Natural killer cell treated with Interleukin-12 subunit alpha and Interleukin-12 subunit beta and Interleukin-15 and Interleukin-18, amount 100 ng/mL, for 72 hours (primary cell): Measurements from ENCODE around the gene CLIC5. TPM values are rescaled to one million over a fixed set of nuclear protein-coding genes. Genes with fewer than 3 reads are reported as not detected.

Source experiments
- ATAC-seq, 2 donors: fragments of 150-1000 bp; cut with Tn5 transposase in 1 of 2; sonication (Bioruptor Pico), chemical (Tn5 transposase) in 1 of 2; 2 replicates each; pipeline ENCODE4 v1.10.0; 2021
- DNase-seq: peaks from one replicate; pipeline ENCODE4 v3.0.0; 2022; ENCODE audit warnings: low spot score
- H3K27ac Mint-ChIP-seq, 2 donors: 1 replicate in 1 of 2; 2 replicates in 1 of 2; pipeline ENCODE4 v1.8.0; 2022; ENCODE audit warnings: mixed read lengths in 2 of 2, mild to moderate bottlenecking in 1 of 2, moderate library complexity in 1 of 2
- H3K27me3 Mint-ChIP-seq, 2 donors: 1 replicate in 1 of 2; 2 replicates in 1 of 2; pipeline ENCODE4 v1.8.0; 2022; ENCODE audit warnings: mixed read lengths in 2 of 2
- H3K36me3 Mint-ChIP-seq: one replicate; pipeline ENCODE4 v1.8.0; 2022; ENCODE audit warnings: mixed read lengths
- H3K4me1 Mint-ChIP-seq, 2 donors: 1 replicate in 1 of 2; 2 replicates in 1 of 2; pipeline ENCODE4 v1.8.0; 2022; ENCODE audit warnings: low read depth in 2 of 2, mixed read lengths in 2 of 2, mild to moderate bottlenecking in 1 of 2
- H3K4me3 Mint-ChIP-seq: one replicate; pipeline ENCODE4 v1.8.0; 2022; ENCODE audit warnings: mixed read lengths
- H3K9me3 Mint-ChIP-seq: 2 replicates; pipeline ENCODE4 v1.8.0; 2022; ENCODE audit warnings: mixed read lengths
- total RNA-seq, 2 donors: library from RNA; stranded (reverse); gene quantifications; one replicate each; pipeline ENCODE4 v1.2.3, GENCODE V29; 2022

Gene CLIC5
- total RNA-seq, 2 donors from 2014 or later: 0.38 to 3.8 TPM

DNA sequence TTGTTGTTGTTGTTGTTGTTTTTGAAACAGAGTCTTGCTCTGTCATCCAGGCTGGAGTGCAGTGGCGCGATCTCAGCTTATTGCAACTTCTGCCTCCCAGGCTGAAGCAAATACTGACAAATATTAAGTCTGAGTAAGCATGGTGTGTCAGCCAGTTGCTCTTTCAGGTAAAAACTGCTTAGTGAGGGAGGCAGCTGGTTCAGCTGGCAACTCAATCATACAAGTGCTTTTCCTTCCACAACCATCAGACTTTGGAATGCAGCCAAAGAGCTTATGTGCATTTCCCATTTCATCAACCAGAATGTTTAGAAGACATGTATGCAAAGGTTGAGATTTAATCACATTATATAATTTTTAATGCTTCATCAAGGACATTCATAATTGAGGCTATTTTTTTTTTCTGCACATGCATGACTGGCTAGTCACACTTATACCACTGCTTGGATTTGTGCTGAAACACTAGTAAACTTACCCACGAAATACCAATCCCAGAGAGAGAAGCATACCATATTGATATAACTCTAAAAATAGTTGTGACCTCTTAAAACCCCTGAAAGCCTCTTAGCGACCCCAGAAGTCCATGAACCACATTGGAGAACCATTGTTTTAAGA is 56.0 kb downstream of the CLIC5 start:
- Mint-ChIP-seq H3K27me3 (peaks cover 4 to 15% of the 10 kb centered on the region in 2 donors), H3K27ac (no peak overlapping the region), H3K9me3 (no peaks in the 10 kb centered on the region), H3K4me3 (no peak overlapping the region), H3K36me3 (peaks cover 4% of the 10 kb centered on the region), H3K4me1 (no peaks in the 10 kb centered on the region)
- DNase-seq (no peak), ATAC-seq (no peak)

DNA sequence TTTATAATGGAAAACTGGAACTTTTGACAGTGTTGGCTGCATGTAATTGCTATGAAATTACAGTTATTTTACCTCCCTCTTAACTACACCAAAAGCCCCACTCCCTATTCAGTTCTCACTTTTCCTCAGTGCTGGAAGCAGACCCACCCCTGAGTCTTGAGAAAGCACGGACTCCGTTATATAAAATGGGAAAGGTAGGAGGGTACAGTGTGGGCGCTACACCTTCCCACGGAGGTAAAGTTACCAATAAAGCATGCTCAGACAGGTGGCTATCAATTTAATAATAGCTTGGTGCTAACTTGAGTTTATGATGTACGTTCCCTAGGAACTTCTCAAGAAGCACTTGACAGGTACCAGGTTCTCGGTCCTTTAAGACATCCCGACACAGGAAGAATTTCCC is 59.0 kb downstream of the CLIC5 start:
- Mint-ChIP-seq H3K4me1 (no peaks in the 10 kb centered on the region), H3K27me3 (peaks cover 9 to 21% of the 10 kb centered on the region in 2 donors), H3K36me3 (no peaks in the 10 kb centered on the region), H3K27ac (no peak overlapping the region), H3K4me3 (no peak overlapping the region), H3K9me3 (no peaks in the 10 kb centered on the region)
- DNase-seq (no peak), ATAC-seq (no peak)

DNA sequence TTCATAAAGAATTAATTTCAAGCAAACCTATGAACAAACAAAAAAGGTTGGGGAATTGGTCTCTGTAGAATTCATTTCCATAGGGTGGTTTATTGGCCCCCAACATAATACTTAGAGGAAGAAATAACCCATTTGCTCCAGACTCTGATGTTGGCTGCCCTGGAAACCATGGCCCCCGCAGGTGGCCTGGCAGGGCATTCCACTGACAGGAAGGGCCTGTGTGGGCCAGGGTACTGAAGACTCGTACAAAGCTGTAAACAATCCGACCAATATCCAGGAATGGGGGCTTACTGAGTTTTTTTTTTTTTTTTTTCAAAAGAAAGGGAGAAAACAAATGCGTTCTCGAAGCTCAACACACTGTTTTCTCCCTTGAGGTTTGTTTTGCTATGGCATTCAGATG is 59.5 kb downstream of the CLIC5 start:
- Mint-ChIP-seq H3K36me3 (no peaks in the 10 kb centered on the region), H3K9me3 (no peaks in the 10 kb centered on the region), H3K4me1 (no peaks in the 10 kb centered on the region), H3K27me3 (peaks cover 12 to 21% of the 10 kb centered on the region in 2 donors), H3K27ac (no peak overlapping the region), H3K4me3 (no peak overlapping the region)
- DNase-seq: no peak
- ATAC-seq: no peak

DNA sequence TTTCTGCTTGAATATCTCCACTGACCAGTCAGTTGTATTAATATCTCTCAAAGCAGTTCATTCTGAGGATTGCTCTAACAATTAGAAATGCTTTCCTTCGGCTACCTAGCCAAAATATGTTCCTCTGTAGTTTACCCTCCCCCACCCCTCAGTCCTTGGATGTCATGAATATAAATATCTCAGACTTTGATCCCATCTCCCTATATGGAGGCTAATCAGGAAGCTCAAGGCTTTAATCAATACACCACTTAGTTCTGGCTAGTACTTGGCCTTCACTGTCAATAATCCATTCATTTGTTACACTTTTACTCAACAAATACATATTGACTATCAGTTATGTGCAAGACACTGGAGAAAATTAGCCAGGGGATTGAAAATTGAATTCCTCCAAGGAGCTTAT is 60.1 kb downstream of the CLIC5 start:
- ATAC-seq (no peak), DNase-seq (no peak)
- peaks cover 14 to 19% of the 10 kb centered on the region in 2 donors for H3K27me3 Mint-ChIP-seq
- H3K27ac Mint-ChIP-seq: no peak overlapping the region
- no peaks in the 10 kb centered on the region for H3K36me3 Mint-ChIP-seq
- H3K9me3 Mint-ChIP-seq: no peaks in the 10 kb centered on the region
- no peaks in the 10 kb centered on the region for H3K4me1 Mint-ChIP-seq
- no peak overlapping the region for H3K4me3 Mint-ChIP-seq

DNA sequence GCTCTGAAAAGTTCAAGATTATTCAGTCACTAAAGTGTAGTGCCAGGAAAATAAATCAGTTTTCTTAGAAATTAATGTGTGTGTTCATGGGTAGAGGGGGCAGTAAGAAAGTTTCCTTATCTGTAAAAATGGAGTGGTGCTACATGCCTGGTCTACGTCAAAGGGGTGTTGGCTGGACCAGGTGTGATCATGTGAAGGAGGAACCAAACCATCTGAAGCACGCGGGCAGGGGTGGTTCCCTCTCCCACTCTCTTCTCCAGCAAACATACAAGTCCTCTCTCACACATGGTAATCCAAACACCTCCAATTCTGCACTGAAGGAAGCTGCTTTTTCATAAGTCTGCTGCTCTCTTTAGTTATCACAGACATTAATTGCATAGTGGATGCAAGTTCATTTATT is 63.1 kb downstream of the CLIC5 start:
- Mint-ChIP-seq H3K4me1 (no peaks in the 10 kb centered on the region), H3K9me3 (no peaks in the 10 kb centered on the region), H3K36me3 (no peaks in the 10 kb centered on the region), H3K4me3 (no peak overlapping the region), H3K27me3 (peaks cover 13 to 19% of the 10 kb centered on the region in 2 donors), H3K27ac (no peak overlapping the region)
- ATAC-seq (no peak), DNase-seq (no peak)

- DNase-seq (no peak), ATAC-seq (no peak)
- H3K9me3 Mint-ChIP-seq: no peaks in the 10 kb centered on the region
- H3K4me3 Mint-ChIP-seq: no peak overlapping the region
- H3K27ac Mint-ChIP-seq: no peak overlapping the region
- H3K4me1 Mint-ChIP-seq: no peaks in the 10 kb centered on the region
- H3K27me3 Mint-ChIP-seq: peaks cover 13 to 19% of the 10 kb centered on the region in 2 donors
- no peaks in the 10 kb centered on the region for H3K36me3 Mint-ChIP-seq
These were observed 63.5 kb downstream of the CLIC5 start for GRCh38 chr6:45952168-45952529.

DNA sequence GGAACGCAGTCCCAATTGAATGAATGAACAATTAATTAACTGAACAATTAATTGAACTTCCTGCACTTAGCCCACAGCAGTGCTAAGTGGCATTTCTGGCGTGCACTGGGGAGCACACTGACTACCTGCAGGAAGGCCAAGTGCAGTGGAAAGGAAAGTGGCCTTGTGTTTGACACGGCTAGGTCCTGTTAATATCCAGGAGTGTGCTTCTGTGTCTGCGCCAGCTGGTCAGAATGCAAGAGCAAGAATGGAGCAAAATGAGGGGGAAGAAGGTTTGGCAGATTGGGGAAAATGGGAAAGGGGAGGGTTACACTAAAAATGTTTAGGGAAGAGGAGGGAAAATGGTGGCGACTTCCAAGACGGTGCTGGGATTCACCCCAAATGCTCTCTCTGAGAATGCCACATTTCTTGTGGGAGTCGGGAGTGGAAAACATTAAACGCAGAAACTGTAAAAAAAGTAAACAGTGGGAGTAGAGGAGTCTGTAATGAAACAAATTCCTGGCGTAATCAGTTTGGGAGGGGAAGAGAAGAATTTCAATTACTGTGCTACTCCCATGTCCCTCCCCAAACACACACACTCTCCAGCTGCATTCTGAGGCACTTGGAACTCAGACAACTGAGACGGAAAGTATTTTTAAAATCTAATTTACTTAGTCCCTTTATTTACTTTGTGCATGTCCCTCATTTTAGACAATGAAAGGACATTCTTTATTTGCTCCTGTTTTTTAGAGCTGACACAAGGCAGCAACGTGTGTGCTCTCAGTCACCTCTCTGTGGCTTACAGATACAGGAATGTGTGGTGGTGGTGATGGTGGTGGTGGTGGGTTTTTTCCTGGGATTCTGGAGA is 64.1 kb downstream of the CLIC5 start:
- H3K27me3 Mint-ChIP-seq: peaks cover 10 to 19% of the 10 kb centered on the region in 2 donors
- DNase-seq (no peak), ATAC-seq (no peak)
- no peak overlapping the region for H3K4me3 Mint-ChIP-seq
- H3K36me3 Mint-ChIP-seq: no peaks in the 10 kb centered on the region
- H3K27ac Mint-ChIP-seq: no peak overlapping the region
- no peaks in the 10 kb centered on the region for H3K4me1 Mint-ChIP-seq
- H3K9me3 Mint-ChIP-seq: no peaks in the 10 kb centered on the region

DNA sequence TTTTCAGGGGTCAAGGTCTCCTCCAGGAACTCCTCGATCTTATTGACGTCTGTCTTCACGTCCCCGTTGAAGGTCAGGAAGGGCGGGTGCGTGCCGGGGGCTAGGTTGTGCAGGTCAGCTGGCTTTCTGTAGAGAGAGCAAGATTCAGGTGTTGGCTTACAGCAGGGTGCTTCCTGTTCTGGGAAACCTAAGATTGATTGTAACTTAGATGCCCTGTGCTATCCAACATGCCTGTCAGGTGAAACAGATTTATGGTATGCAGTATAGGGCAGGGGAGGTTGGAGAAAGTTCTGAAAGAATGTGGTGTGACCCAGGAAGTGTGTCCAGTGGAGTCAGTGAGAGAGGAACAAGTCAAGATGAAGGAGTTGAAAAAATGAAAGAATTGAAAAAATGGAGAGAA is 66.4 kb downstream of the CLIC5 start:
- no peaks in the 10 kb centered on the region for H3K36me3 Mint-ChIP-seq
- H3K27me3 Mint-ChIP-seq: peaks cover 9 to 19% of the 10 kb centered on the region in 2 donors
- no peaks in the 10 kb centered on the region for H3K9me3 Mint-ChIP-seq
- ATAC-seq (no peak), DNase-seq (no peak)
- no peak overlapping the region for H3K27ac Mint-ChIP-seq
- no peak overlapping the region for H3K4me3 Mint-ChIP-seq
- H3K4me1 Mint-ChIP-seq: no peaks in the 10 kb centered on the region

GRCh38 chr6:45947807-45948206 is 67.9 kb downstream of the CLIC5 start:
- no peak for DNase-seq
- H3K27ac Mint-ChIP-seq: no peak overlapping the region
- no peaks in the 10 kb centered on the region for H3K4me1 Mint-ChIP-seq
- no peaks in the 10 kb centered on the region for H3K9me3 Mint-ChIP-seq
- H3K4me3 Mint-ChIP-seq: no peak overlapping the region
- peaks cover 2 to 10% of the 10 kb centered on the region in 2 donors for H3K27me3 Mint-ChIP-seq
- H3K36me3 Mint-ChIP-seq: no peaks in the 10 kb centered on the region
- no peak for ATAC-seq

DNA sequence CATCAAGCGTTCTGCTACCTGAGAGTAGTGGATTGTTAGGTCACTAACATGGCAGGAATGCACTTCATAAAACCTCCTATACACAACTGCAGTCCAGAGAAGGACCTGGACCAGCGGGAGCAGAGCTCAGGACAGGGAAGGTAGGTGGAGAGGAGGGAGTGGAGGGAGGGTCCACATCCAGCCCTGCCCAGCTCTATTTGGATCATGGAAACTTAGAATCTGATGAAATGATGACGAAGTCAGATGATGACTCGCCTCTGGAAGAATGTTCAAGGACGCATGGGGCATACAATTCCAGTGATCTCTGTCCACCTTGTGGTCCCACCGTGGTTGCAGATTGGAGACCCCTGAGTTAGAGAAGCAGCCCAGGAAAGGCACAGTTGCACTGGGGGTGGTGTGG is 68.8 kb downstream of the CLIC5 start:
- no peak overlapping the region for H3K27ac Mint-ChIP-seq
- no peaks in the 10 kb centered on the region for H3K36me3 Mint-ChIP-seq
- no peaks in the 10 kb centered on the region for H3K9me3 Mint-ChIP-seq
- DNase-seq: no peak
- no peaks in the 10 kb centered on the region for H3K4me1 Mint-ChIP-seq
- ATAC-seq: no peak
- H3K4me3 Mint-ChIP-seq: no peak overlapping the region
- peaks cover 2 to 10% of the 10 kb centered on the region in 2 donors for H3K27me3 Mint-ChIP-seq

DNA sequence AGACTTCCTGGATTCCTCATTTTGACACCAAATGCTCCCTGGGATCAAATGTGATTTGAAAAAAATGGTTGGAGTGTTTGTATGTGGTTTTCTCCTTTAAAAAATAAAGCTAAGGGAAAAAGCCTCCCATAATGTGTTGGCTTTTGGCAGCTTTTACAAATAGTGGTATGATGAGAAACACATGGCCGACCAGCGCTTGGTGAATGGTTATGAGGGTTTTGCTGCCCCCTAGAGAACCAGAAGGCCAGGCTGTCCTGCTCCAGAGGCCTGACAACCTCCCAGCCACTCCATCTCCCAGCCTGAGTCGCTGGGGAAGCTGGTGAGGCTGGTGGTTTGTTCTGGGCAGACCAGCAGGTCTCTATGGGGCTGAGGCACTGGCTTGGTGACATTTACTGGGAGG is 69.3 kb downstream of the CLIC5 start:
- DNase-seq (no peak), ATAC-seq (no peak)
- H3K9me3 Mint-ChIP-seq: no peaks in the 10 kb centered on the region
- no peaks in the 10 kb centered on the region for H3K36me3 Mint-ChIP-seq
- H3K4me3 Mint-ChIP-seq: no peak overlapping the region
- no peaks in the 10 kb centered on the region for H3K4me1 Mint-ChIP-seq
- no peak overlapping the region for H3K27ac Mint-ChIP-seq
- peaks cover 2 to 9% of the 10 kb centered on the region in 2 donors for H3K27me3 Mint-ChIP-seq

GRCh38 chr6:45942953-45943352 is 72.7 kb downstream of the CLIC5 start:
- no peaks in the 10 kb centered on the region for H3K36me3 Mint-ChIP-seq
- no peak overlapping the region for H3K4me3 Mint-ChIP-seq

DNA sequence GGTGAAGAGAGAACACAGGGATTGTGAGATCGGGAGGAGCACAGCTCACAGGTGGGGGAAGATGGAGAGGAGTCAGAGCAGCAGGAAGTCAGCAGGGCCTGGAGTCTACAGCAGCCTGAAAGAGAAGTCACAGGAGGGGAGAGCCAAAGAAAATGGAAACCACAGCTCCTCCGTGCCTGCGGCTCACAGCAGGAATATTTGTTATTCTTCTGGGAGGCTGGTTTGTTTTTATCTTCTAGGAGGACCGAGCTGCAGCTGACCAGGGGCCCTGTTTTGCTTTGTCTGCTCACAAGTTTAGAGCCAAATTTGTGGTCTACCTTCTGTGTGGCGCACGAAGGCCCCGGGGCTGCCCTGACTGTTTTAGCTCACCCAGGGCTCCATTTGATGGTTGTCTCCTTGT is 81.8 kb downstream of the CLIC5 start:
- no peaks in the 10 kb centered on the region for H3K36me3 Mint-ChIP-seq
- H3K4me1 Mint-ChIP-seq: peaks cover 4 to 10% of the 10 kb centered on the region in 2 donors
- H3K27me3 Mint-ChIP-seq: no peaks in the 10 kb centered on the region
- no peak overlapping the region for H3K27ac Mint-ChIP-seq
- no peaks in the 10 kb centered on the region for H3K9me3 Mint-ChIP-seq
- DNase-seq (no peak), ATAC-seq (no peak)
- no peak overlapping the region for H3K4me3 Mint-ChIP-seq

More at GRCh38 chr6:45942953-45943352, 72.7 kb downstream of the CLIC5 start:
- DNase-seq (no peak), ATAC-seq (no peak)
- H3K27me3 Mint-ChIP-seq: peaks cover 0 to 7% of the 10 kb centered on the region in 2 donors
- H3K4me1 Mint-ChIP-seq: no peaks in the 10 kb centered on the region
- H3K9me3 Mint-ChIP-seq: no peaks in the 10 kb centered on the region
- no peak overlapping the region for H3K27ac Mint-ChIP-seq

- H3K9me3 Mint-ChIP-seq: no peaks in the 10 kb centered on the region
These were observed 84.4 kb downstream of the CLIC5 start for GRCh38 chr6:45931232-45931631.

More at GRCh38 chr6:45931232-45931631, 84.4 kb downstream of the CLIC5 start:
- ATAC-seq (no peak), DNase-seq (no peak)
- H3K27me3 Mint-ChIP-seq: peaks cover 0 to 3% of the 10 kb centered on the region in 2 donors
- no peak overlapping the region for H3K27ac Mint-ChIP-seq
- no peak overlapping the region for H3K4me3 Mint-ChIP-seq
- H3K36me3 Mint-ChIP-seq: no peaks in the 10 kb centered on the region
- H3K4me1 Mint-ChIP-seq: peaks cover 7 to 16% of the 10 kb centered on the region in 2 donors
